ENCODE data around the gene CDKAL1.
"Not testable (repeated sequence)": the region's sequence is repeated elsewhere in the genome, so short reads cannot be mapped to it uniquely, and the experiment has no call there.

CDKAL1 gene

DNA sequence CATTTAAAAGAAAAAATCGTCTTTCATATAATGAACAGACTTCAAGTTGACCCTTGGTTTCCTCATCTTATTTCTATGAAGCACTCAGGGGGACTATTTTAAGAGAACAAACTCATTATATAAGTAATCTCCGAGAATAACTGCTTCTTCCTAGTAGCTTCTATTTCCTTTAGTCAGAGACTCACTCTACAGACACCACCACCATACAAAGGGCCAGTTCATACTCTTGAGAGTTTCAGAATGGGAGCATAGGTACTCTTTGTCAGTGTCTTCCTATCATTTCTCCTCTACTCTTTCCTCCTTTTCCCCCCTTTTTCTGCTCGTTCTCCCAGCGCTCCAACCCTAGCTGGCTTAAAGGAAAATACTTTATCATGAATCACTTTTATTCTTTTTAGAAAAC lies 104.9 kb downstream of the CDKAL1 start:
- DNase-seq (ENCODE audit: low read depth in 2 of 2), result no peak

DNA sequence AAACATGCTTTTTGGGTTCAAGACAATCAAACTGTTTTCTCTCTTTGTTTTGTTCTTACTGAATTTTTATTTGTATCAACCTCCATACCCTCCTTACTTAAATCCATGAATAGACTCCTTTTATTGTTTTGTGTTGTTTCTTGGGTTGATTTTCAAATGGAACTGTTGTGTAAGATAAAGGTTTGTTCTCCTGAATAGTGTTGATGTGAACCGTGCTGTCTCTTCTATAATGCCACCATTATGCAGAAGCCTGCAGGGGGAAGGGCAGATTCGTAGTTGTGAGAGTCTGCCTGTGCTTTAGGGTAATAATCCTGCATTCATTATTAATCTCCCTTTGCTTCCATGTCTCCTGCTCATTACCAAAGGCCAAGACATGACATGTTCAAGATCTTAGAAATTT lies 105.9 kb downstream of the CDKAL1 start:
- no peak for DNase-seq (ENCODE audit: low read depth in 2 of 2)

DNA sequence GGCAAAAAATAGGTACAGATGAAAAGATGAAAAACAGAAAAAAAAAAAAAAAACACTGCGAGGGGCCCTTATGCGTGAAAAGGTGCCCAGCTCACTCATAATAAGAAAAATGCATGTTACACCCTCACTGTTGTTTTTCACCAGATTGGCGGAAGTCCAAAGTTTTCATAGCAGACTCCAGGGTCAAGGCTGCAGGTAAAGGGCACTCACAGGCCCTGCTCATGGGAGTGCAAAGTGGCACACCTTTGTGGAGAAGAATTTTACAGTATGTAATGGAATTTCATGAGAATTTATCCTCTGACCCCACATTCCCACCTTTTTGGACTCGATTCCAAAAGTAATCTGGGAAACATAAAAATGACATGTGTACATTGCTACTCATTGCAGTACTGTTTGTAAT lies 108.2 kb downstream of the CDKAL1 start:
- DNase-seq (ENCODE audit: low read depth in 2 of 2), result no peak

DNA sequence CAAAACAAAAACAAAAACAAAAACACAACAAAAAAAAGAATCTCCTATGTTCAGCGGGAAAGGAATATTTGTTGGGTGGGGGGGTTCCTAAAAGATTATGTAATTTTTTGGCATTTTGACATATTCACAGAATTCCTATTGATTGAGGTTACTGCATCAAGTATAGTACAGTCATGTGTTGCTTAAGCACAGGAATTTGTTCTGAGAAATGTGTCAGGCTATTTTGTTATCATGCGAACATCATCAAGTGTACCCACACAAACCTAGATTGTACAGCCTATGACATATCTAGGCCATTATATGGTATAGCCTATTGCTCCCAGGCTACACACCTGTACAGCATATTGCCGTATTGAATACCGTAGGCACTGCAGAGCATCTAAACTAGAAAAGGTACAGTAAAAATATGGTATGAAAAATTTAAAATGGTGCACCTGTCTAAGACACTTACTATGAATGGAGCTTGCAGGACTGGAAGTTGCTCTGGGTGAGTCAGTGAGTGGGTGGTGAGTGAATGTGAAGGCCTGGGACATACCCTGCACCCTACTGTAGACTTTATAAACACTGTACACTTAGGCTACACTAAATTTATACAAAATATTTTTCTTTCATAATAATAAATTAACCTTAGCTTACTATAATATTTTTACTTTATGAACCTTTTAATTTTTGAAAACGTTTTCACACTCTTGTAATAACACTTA lies 110.6 kb downstream of the CDKAL1 start:
- DNase-seq (ENCODE audit: low read depth in 2 of 2), result no peak

DNA sequence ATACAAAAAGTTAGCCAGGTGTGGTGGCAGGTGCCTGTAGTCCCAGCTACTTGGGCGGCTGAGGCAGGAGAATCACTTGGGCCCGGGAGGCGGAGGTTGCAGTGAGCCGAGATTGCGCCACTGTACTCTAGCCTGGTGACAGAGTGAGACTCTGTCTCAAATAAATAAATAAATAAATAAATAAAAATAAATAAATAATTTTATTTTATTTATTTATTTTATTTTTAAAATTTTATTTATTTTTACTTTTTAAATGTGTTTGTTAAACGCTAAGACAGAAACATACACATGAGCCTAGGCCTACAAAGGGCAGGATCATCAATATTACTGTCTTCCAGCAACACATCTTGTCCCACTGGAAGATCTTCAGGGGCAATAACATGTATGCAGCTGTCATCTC lies 111.3 kb downstream of the CDKAL1 start:
- DNase-seq (ENCODE audit: low read depth in 2 of 2), result not testable (repeated sequence)

DNA sequence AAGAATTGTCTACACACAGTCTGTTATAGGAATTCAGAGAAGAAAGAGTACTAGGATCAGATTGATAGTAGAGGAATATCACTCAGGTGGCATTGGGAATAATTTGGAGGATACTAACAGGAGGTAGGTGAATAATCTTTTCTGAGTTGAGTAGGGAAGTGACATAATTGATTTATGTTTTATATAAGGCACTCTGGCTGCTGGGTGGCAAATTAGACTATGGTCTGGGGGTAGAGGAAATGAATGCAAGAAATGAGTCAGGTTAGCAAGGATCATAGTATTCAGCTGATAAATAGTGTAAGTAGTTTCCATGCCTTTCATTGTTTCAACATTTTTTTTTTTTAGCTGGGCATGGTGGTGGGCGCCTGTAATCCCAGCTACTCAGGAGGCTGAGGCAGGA lies 113.3 kb downstream of the CDKAL1 start:
- DNase-seq (ENCODE audit: low read depth in 2 of 2), result no peak

DNA sequence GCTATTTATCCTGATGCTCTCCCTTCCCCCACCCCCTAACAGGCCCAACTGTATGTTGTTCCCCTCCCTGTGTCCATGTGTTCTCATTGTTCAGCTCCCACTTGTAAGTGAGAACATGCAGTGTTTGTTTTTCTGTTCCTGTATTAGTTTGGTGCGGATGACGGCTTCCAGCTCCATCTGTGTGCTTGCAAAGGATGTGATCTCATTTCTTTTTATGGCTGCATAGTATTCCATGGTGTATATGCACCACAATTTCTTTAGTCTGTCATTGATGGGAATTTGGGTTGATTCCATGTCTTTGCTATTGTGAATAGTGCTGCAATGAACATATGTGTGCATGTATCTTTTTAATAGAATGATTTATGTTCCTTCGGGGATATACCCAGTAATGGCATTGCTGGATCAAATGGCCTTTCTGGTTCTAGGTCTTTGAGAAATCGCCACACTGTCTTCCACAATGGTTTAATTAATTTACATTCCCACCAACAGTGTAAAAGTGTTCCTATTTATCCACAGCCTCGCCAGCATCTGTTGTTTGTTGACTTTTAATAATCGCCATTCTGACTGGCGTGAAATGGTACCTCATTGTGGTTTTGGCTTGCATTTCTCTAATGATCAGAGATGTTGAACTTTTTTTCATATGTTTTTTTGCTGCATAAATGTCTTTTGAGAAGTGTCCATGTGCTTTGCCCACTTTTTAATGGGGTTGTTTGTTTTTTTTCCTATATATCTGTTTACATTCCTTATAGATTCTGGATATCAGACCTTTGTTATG lies 115.6 kb downstream of the CDKAL1 start:
- not testable (repeated sequence) for DNase-seq (ENCODE audit: low read depth in 2 of 2)

DNA sequence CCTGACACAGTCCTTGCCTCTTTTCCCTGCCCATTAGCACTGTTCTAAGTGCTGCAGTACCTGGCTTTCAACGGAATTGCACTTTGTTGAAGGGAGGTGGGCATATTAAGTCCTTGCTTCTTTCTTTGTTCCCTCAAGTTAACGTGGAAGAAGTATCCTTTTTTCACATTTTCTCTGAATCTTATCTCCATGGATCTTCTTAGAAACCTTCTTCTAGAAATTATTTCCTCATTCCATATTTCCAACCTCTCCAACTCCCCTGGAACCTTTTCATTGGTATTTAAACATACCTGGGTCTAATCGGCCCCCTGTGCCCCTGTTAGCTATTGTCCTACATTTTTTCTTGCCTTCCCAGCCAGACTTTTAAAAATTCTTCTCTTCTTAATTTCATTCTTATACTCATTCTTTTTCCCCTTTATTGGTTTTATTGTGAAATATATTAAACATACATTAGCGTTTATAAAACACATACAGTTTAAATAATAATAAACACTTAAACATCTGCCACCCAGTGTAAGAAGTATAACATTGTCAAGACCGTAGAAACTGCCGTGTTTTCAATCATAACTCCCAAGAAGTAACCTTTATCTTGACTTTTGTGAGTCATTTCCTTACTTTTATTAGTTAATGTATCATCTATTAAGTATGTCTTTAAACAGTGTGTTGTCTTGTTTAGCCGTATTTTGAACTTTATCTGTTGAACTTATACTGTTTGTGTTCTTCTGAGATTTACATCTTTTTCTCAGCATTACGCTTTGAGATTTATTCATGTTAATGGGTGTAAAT lies 118.2 kb downstream of the CDKAL1 start:
- no peak for DNase-seq (ENCODE audit: low read depth in 2 of 2)

DNA sequence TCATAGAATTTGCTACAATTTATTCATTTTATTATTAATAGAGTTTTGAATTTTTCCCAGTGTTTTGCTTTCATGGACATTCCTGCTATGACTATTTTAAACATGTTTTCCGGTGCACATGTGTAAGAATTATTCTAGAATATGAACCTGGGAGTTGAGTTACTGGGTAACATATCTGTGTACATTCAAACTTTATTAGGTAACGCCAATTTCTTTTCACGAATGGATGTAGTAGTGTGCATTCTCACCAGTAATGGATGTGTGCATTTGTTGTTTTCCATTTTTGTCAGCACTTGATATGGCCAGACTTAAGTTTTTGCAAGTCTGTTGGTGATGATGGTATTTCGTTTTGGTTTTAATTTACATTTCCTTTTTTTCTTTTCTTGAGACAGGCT lies 118.8 kb downstream of the CDKAL1 start:
- no peak for DNase-seq (ENCODE audit: low read depth in 2 of 2)

DNA sequence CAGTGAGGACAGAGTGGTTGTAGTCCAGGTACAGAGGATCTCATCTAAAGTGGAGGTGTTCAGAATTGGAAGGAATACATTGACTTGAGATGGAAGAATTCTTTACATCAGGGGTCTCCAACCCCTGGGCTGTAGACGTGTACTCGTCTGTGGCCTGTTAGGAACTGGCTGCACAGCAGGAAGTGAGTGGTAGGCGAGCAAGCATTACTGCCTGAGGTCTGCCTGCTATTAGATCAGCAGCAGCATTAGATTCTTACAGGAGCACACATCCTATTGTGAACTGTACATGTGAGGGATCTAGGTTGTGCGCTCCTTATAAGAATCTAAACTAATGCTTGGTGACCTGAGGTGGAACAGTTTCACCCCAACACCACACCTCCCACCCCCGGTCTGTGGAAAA lies 121.1 kb downstream of the CDKAL1 start:
- DNase-seq (ENCODE audit: low read depth in 2 of 2), result no peak

DNA sequence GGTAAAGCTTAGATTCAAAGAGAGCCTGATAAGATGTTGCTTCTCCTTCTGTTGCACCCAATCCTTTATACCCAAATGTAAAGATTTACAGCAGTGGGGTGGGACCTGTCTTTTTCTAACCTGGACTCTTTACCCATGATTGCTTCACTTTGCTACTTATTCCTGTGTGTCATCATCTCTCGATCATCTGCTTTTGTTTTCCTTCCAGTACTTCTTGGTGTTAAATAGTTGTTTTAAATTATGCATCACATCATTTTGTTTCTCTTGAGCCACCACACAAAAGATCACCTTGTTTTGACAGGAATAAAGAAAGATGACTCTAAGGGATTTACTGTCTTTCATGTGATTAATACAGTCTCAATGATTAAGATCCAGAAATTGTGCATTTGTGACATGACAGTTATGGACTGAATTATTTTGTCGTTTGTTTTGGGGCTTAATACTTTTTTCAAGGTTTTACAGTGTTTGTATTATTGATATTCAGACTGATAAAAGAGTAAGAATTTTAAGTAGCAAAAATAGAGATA lies 123.1 kb downstream of the CDKAL1 start:
- no peak for DNase-seq (ENCODE audit: low read depth in 2 of 2)

DNA sequence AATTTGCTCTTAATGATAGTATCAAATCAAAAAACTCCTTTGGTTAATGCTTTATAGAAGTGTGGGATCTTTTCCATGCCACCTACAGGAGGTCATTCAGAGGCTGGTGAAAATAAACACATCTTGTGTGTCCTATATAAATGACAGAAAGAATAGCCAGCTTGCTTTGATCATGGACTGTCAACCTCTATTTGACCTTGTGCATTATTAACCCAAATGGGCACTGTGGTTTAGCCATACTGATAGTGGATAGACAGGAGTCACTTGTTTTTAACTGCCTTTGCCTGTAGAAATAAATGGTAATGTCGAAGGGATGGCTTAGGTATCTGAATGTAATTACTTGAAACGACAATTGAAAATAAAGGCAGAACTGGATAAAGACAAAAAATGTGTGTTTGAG lies 123.8 kb downstream of the CDKAL1 start:
- DNase-seq (ENCODE audit: low read depth in 2 of 2), result no peak

DNA sequence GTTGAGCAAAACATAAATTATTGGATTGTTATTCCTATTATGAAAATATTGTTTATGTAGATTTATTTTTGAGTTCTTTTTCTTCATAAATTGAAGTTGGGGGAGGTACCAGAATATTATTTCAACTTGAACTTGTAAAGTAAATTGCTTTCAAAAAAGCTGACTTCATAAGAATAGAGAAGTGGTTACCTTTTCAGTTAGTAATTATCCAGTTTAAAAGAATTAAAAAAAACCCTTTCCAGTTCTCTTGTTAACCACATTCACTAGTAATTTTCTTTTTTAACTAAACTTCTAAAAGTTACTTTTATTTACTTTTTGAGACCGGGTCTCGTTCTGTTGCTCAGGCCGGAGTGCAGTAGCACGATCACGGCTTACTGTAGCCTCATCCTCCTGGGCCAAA lies 124.3 kb downstream of the CDKAL1 start:
- no peak for DNase-seq (ENCODE audit: low read depth in 2 of 2)

DNA sequence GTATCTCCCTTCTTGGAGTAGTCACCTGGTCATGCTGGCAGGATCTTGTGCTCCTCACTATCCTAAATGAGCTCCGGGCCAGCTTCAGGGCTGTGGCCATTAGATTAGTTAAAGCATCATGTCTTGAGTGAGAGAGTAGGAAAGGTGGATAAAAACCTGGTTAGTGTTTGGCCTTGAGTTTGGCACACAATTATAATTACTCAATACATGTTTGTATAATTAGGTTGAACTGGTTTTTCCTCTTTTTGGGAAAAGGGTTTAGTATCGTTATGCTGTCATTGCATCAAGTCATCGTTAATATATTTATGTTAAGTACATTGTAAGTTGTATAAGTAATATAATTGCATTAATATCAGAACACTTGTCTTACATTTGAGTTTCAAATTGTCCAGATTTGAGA lies 126.3 kb downstream of the CDKAL1 start:
- no peak for DNase-seq (ENCODE audit: low read depth in 2 of 2)

DNA sequence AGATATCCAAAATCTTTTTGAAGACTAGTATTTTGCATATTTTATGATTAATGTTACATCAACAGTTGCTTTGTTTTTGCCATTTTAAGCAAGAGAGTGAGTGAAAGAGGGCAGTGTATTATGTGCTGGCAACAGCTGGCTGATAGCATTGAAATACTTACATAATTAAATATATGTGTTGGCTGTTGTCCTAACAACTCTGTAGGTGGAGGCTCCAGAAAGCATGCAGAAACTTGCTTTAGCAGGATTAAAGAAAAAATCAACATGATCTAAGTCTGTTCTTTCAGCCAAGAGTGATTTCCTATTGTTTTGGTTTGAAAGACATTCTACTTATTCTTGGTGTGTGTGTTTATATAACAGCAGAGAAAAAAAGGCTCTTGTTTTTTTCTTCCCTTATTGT lies 127.5 kb downstream of the CDKAL1 start:
- no peak for DNase-seq (ENCODE audit: low read depth in 2 of 2)

DNA sequence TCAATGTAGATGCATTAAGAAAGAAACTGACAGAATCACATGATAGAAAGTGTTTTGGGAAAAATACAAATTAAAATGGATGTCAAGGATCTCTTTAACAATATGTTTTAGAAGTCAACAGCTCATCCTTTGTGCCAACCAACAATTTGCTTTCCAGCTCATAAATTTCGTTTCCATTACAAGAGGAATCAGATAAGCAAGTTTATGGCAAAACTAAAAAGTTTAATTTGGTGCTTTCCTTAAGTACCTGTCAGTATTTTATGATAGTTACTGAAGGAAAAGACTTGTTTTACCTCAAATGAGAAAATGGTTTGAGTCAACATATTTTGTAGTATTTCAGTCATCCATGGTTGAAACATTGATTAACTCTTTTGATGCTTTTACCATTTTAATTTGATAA lies 130.0 kb downstream of the CDKAL1 start:
- no peak for DNase-seq (ENCODE audit: low read depth in 2 of 2)

DNA sequence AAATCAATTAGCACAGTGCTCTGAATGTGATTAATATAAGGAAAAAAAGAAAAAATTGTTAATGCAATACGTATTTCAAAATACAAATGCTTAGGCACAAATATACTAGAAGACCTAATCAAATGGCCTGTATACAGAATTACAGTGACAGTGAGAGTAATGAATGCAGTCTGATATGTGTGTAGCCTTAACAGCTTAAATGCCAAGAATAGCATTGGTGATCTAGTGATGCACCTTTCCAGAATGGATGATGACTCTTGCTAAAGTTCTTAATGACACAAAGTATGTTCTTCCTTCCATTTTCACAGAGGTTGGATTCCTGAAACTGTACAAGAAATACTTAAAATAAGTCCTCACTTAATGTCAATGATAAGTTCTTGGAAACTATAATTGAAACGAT lies 131.0 kb downstream of the CDKAL1 start:
- DNase-seq (ENCODE audit: low read depth in 2 of 2), result no peak

DNA sequence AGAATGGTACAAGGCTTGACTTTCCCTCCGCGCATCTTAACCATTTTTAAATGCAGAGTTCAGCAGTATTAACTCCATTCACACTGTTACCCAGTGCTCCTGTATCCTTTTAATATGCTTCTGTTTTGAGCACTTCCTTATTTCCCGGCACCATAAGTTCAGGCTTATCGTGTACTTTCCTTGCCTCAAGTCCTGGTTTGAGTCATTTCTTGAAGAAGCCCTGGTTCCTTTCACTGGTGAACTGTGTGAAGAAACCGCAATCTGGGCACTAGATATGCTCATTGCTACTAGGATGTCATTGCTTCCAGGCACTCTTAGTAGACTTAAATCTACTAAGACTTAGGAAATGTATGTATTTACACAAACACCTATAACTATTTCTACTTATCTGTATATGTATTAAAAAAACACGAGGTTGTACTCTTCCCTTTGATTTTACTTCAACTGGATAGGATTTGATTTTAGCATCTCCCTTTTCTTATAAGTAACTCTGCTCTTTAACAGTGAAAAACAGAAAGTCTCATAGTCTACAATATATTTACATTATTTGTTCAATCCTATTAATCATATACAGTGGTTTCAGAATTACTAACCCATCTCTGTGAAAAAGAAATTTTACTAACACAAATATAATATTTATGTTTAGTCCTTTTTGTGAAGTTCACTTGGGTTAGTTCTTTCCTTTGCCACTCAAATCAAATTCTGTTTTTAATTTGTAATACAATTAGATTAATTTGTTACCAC lies 135.5 kb downstream of the CDKAL1 start:
- DNase-seq (ENCODE audit: low read depth in 2 of 2), result no peak

DNA sequence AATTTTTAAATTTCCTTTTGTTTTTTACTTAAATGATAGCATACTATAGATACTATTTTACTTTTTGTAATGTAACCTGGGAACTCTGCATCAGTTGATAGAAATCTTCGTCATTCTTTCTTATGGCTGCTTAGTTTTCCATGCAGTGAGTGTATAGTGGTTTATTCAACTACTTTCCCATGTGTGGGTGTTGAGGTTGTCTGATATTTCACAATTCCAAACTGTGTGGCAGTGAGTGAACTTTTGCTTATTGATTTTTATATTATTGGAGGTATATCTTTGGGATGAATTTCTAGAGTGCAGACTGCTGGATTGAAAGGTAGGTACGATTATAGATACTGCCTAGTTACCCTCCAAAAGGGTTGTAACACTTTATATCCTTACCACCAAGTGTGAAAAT lies 136.5 kb downstream of the CDKAL1 start:
- no peak for DNase-seq (ENCODE audit: low read depth in 2 of 2)

DNA sequence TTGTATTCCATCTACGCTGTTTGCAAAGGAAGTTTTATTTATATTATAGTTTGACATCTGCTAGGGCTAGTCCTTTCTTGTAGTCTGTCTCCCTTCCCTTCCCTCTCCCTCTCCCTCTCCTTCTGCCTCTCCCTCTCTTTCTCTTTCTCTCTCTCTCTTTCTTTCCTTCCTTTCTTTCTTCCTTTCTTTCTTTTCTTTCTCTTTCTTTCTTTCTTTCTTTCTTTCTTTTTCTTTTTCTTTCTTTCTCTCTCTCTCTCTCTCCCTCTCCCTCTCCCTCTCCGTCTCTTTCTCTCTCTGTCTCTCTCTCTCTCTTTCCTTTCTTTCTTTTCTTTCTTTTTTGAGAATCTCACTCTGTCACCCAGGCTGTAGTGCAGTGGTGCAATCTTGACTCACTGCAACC lies 137.8 kb downstream of the CDKAL1 start:
- DNase-seq (ENCODE audit: low read depth in 2 of 2), result no peak

DNA sequence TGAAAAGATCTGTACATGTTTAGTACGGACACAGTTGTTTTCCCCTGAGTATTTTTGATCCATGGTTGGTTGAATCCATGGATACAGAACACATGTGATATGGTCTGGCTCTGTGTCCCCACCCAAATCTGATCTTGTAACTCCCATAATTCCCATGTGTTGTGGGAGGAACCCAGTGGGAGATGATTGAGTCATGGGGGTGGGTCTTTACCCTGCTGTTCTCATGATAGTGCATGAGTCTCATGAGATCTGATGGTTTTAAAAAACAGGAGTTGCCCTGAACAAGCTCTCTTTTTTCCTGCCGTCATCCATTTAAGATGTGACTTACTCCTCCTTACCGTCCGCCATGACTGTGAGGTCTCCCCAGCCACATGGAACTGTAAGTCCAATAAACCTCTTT lies 139.2 kb downstream of the CDKAL1 start:
- no peak for DNase-seq (ENCODE audit: low read depth in 2 of 2)

DNA sequence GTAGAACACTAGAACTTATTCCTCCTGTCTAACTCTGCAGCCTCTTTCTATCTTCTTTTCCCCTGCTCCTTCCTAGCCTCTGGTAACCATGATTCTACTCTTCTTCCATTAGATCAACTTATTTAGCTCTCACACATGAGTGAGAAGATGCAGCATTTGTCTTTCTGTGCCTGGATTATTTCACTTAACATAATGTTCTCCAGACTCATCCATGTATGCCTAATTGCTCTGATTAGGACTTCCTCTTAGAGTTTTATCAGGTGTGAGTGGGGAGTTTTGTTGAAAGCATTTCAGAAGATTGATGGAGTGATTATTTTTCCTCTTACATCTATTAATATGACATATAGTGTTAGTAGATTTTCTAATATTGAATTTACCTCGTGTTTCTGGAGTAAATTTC lies 140.4 kb downstream of the CDKAL1 start:
- no peak for DNase-seq (ENCODE audit: low read depth in 2 of 2)
